Cortex of kidney (tissue), 1 donor: Measurements from ENCODE around the gene CNTFR.

ENCODE experiments used
- DNase-seq: peaks from one replicate; lab custom pipeline; 2025; lab: John Stamatoyannopoulos, UW

CNTFR gene

GRCh38 chr9:34620061-34620994, 30.8 kb upstream of the CNTFR start, which contains the start of gene DCTN3:
Gene DCTN3 (minus strand): TSS chr9:34620495. CDS start chr9:34620464, 31 bp downstream.
- DNase-seq, result no peak

- DNase-seq, result no peak
Measured at GRCh38 chr9:34615132-34615531, 25.6 kb upstream of the CNTFR start.

GRCh38 chr9:34612788-34613390, 23.4 kb upstream of the CNTFR start:
- no peak for DNase-seq

GRCh38 chr9:34611811-34612787, 22.6 kb upstream of the CNTFR start, which contains the start of gene RPP25L:
Gene RPP25L (minus strand): TSS chr9:34612097. CDS start chr9:34611296, 801 bp downstream.
- DNase-seq, result no peak

- no peak for DNase-seq
Measured at GRCh38 chr9:34611251-34611810, 21.8 kb upstream of the CNTFR start.

GRCh38 chr9:34610434-34611206, 21.1 kb upstream of the CNTFR start:
- DNase-seq, result no peak

- DNase-seq, result no peak
Measured at GRCh38 chr9:34607331-34607730, 17.8 kb upstream of the CNTFR start.

GRCh38 chr9:34606905-34607304, 17.4 kb upstream of the CNTFR start:
- DNase-seq, result no peak

GRCh38 chr9:34606190-34606589, 16.7 kb upstream of the CNTFR start:
- DNase-seq, result no peak

GRCh38 chr9:34603610-34604231, 14.2 kb upstream of the CNTFR start:
- no peak for DNase-seq

- no peak for DNase-seq
Measured at GRCh38 chr9:34601937-34602573, 12.5 kb upstream of the CNTFR start.

GRCh38 chr9:34600908-34601307, 11.4 kb upstream of the CNTFR start:
- no peak for DNase-seq

GRCh38 chr9:34599546-34599945, 10.0 kb upstream of the CNTFR start:
- no peak for DNase-seq

GRCh38 chr9:34594177-34594576, 4.7 kb upstream of the CNTFR start:
- DNase-seq, result no peak

GRCh38 chr9:34592895-34593601, 3.5 kb upstream of the CNTFR start:
- no peak for DNase-seq

- no peak for DNase-seq
Measured at GRCh38 chr9:34591917-34592866, 2.7 kb upstream of the CNTFR start.

GRCh38 chr9:34591248-34591916, 1.9 kb upstream of the CNTFR start:
- no peak for DNase-seq
